GM12865 (cell line): ENCODE results near the gene SEMA5B.

Experiments
- DNase-seq: peaks from one replicate; pipeline ENCODE4 v3.0.0; 2010; ENCODE audit warnings: low read depth
- H3K4me3 ChIP-seq: 2 replicates; pipeline ENCODE4 v1.5.1; 2011; ENCODE audit warnings: mild to moderate bottlenecking, low read depth, low read length, control low read depth
- TF ChIP-seq, protein P1 (sequence below): IDR thresholded peaks from 2 replicates; pipeline ENCODE4 v1.5.1; 2011; ENCODE audit warnings: low read length, control low read depth, low read depth, inconsistent platforms; ENCODE audit not compliant: insufficient read depth; ENCODE audit errors: missing control alignments

The SEMA5B gene

DNA sequence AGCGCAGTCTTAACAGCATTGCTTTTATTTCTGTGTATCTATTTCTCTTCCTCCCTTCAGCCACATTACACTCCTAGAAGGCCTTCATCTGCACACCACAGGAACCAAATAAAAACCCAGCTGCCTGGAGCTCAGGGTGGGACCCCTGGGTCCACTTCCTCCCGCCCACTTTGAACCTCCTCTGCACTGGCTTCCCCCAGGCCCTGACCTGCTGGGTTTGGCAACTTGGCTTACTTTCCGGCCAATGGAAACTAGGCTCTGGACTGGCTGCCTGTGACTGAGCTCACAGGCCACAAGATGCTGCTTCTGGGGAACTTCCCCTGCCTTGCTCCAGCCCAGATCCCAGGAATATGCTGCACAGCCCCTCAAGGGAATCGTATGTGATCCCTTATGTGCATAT is 89.8 kb downstream of the SEMA5B start:
- TF ChIP-seq, protein P1, sequence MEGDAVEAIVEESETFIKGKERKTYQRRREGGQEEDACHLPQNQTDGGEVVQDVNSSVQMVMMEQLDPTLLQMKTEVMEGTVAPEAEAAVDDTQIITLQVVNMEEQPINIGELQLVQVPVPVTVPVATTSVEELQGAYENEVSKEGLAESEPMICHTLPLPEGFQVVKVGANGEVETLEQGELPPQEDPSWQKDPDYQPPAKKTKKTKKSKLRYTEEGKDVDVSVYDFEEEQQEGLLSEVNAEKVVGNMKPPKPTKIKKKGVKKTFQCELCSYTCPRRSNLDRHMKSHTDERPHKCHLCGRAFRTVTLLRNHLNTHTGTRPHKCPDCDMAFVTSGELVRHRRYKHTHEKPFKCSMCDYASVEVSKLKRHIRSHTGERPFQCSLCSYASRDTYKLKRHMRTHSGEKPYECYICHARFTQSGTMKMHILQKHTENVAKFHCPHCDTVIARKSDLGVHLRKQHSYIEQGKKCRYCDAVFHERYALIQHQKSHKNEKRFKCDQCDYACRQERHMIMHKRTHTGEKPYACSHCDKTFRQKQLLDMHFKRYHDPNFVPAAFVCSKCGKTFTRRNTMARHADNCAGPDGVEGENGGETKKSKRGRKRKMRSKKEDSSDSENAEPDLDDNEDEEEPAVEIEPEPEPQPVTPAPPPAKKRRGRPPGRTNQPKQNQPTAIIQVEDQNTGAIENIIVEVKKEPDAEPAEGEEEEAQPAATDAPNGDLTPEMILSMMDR: no peak
- no peak overlapping the region for H3K4me3 ChIP-seq
- DNase-seq: no peak

DNA sequence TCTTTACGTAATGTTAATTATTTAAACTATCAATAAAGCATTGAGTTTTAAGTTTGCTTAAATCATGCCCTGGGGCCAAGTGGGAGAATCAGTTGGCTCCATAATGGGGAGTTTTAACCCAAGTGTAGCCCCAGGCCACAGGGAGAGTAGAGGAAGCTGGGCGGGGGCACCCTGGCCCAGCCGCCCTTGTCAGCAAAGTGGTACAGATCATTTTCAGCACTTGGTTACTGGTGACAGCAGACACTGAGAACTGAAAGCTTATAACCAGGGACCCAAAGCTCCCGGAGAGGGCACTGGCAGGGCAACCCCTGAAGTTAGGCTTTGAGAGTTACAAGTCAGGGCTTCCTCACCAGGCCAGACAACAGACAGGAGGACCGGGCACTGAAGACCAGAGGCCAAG is 90.6 kb downstream of the SEMA5B start:
- no peak overlapping the region for H3K4me3 ChIP-seq
- TF ChIP-seq, protein P1: no peak
- DNase-seq: no peak

DNA sequence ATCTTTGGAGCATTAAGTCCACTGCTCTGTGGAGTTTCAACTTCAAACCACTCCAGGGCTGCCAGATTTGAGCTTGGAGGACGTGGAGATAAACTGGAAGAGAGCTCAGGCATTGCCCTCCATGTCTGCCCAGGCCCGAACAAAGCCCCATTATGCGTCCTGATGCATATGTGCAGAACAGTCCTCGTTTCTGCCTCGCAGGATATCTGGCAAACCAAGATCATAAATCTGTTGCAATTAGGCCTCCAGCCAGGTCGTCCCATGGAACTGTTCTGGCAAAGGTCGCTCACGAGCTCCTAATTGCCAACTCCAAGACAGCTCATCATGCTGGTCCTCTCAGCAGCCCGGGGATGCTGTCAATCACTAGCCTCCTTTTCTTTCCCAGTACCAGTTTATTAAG is 91.2 kb downstream of the SEMA5B start:
- H3K4me3 ChIP-seq: no peak overlapping the region
- DNase-seq: no peak
- TF ChIP-seq, protein P1: no peak

GRCh38 chr3:122934251-122934650 is 93.3 kb downstream of the SEMA5B start:
- H3K4me3 ChIP-seq: no peak overlapping the region
- no peak for DNase-seq
- TF ChIP-seq, protein P1: no peak

- TF ChIP-seq, protein P1: no peak
- DNase-seq: no peak
- H3K4me3 ChIP-seq: no peak overlapping the region
Measured at GRCh38 chr3:122932251-122932967, 95.2 kb downstream of the SEMA5B start.

DNA sequence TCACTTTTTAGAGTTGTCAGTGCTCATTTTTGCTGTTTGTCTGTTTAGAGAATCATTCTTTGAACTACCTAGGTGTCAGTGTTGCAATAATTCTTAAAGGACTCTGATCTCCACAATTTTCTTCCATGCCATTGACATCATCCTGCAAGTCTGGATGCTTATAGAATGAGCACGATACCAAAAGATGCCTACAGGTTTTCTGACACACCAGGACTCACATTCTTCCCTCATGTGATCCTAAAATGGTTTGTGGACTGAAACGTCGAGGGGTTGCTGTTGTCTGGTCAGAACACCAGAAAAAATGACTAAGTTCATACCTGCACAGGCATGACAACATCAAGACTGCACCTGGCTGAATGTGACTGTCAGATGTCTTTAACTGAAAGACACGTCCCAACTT is 95.9 kb downstream of the SEMA5B start:
- no peak overlapping the region for H3K4me3 ChIP-seq
- TF ChIP-seq, protein P1: no peak

More for the DNA sequence above, 95.9 kb downstream of the SEMA5B start:
- no peak for DNase-seq
